Activated T-cell treated with anti-CD3 and anti-CD28 coated beads, Interleukin-2, amount 50 U/mL, for 4 hours (primary cell): ENCODE data around the gene PGLYRP2. TPM values are rescaled to one million over a fixed set of nuclear protein-coding genes. Genes with fewer than 3 reads are reported as not detected.
A peak's percentile ranks its signal among the peaks of the same experiment; 100 is the strongest.

Experiments
- ATAC-seq, 2 donors: fragments of 200-7000 bp; cut with Tn5 transposase; one replicate each; pipeline ENCODE4 v1.10.0; 2021
- DNase-seq: peaks from one replicate; pipeline ENCODE4 v3.0.0-alpha.2; 2020
- H3K27me3 Mint-ChIP-seq: one replicate; pipeline ENCODE4 v1.8.0; 2021; ENCODE audit warnings: low read depth, mixed read lengths
- H3K36me3 Mint-ChIP-seq: one replicate; pipeline ENCODE4 v1.8.0; 2022; ENCODE audit warnings: mixed read lengths; ENCODE audit not compliant: insufficient read depth
- H3K4me1 Mint-ChIP-seq: one replicate; pipeline ENCODE4 v1.8.0; 2021; ENCODE audit warnings: low read depth, mixed read lengths
- H3K4me3 Mint-ChIP-seq: one replicate; pipeline ENCODE4 v1.8.0; 2021; ENCODE audit warnings: mild to moderate bottlenecking, moderate library complexity, mixed read lengths
- H3K9me3 Mint-ChIP-seq: one replicate; pipeline ENCODE4 v1.8.0; 2021; ENCODE audit warnings: mixed read lengths
- total RNA-seq, 3 donors: library from RNA; stranded (reverse); gene quantifications; one replicate each; pipeline ENCODE4 v1.2.1, GENCODE V29; 2021

PGLYRP2 gene
- total RNA-seq, 3 donors from 2014 or later, result 0.08 TPM; not detected in 2

GRCh38 chr19:15453906-15454860 lies 25.1 kb downstream of the PGLYRP2 start:
- Mint-ChIP-seq H3K9me3 (no peaks in the 10 kb centered on the region), H3K4me3 (no peak overlapping the region), H3K27me3 (no peaks in the 10 kb centered on the region), H3K4me1 (peaks cover 14% of the 10 kb centered on the region), H3K36me3 (peaks cover 35% of the 10 kb centered on the region)
- ATAC-seq (no peak), DNase-seq (no peak)

DNA sequence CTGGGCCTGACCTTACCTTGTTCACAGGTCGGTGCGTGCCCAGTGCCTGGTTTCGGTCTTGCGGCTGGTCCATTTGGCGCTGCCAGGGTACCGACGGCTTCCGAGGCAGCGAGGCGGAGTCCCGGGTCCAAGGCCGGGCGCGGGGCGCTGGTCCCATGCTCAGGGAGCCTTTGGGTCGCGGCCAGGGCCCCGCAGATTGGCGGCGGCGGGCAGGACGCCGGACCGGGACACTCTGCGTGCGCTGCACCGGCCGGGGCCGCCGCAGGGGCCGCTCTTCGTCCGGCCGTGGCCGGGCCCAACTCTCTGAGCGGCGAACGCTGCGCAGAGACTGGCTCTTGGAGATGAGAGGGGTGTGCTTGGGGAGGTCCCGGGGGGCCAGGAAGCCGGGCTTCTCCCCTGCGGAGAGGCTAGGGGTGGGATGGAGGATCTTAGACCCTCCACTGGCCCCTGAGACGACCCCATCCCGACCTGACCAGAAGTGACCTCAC lies 26.2 kb downstream of the PGLYRP2 start:
- Mint-ChIP-seq H3K27me3 (no peaks in the 10 kb centered on the region), H3K4me3 (no peak overlapping the region), H3K9me3 (no peaks in the 10 kb centered on the region), H3K4me1 (peaks cover 20% of the 10 kb centered on the region), H3K36me3 (peaks cover 33% of the 10 kb centered on the region)
- no peak for ATAC-seq
- no peak for DNase-seq

DNA sequence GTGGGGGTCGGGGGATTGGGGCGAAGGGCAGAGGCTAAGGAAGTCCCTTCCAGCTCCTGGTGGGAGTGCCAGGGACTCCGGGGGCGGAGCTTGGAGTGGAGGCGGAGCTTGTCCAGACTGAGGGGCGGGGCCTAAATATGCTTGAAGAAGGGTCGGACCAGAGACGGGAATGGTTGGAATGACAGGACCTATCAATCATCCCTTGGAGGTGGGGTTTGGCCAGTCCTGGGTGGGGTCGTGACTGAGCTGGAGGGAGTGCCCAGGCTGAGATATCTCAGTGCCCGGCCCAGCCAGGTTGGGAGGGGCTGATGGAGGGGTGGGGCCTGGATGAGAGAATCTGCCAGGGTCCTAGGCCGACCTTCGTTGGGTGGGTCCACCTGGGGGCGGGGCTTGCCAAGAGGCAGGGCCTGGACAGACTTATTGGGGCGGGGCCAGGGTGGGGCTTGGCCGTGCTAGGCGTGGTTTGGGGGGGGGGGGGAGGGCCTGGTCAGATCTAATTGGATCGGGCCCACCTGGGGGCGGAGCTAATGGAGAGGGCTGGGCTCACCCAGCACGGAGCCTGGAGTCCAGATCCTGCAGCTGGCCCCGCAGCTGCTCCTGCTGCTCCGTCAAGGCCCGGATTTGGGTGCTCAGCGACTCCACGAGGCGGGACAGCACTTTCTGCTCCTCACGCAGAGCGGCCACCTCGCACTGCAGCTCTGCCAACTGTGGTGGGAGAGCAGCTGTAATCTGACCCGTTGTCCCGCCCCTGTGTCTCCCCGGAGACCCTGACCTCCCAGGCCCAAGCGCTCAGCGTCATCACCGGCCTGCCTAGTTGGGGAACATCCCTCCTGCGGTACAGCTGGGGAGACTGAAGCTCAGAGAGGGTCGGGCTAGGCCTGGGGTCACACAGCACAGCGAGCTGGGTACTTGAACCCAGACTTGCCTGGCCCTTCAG lies 26.9 kb downstream of the PGLYRP2 start:
- Mint-ChIP-seq H3K4me1 (peaks cover 20% of the 10 kb centered on the region), H3K27me3 (no peaks in the 10 kb centered on the region), H3K36me3 (peaks cover 28% of the 10 kb centered on the region), H3K9me3 (no peaks in the 10 kb centered on the region), H3K4me3 (no peak overlapping the region)
- no peak for DNase-seq
- no peak for ATAC-seq

DNA sequence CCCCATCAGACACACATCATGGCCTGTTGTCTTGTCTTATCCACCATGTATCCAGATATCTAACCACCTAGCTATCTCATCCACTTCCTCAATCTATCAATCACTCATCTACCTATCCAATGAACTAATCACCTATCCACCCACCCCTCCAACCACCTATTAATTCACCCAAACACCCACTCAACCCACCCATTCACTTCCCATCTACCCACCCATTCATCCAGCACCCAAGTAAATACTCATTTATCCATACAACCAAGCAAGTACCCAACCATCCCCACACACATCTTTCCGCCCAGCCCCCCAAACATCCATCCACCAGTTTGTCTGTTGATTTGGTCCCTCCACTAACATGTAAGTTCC lies 28.8 kb downstream of the PGLYRP2 start:
- ATAC-seq, result no peak
- H3K4me3 Mint-ChIP-seq, result peak overlapping the region; percentile 79
- H3K36me3 Mint-ChIP-seq, result peaks cover 28% of the 10 kb centered on the region
- H3K27me3 Mint-ChIP-seq, result no peaks in the 10 kb centered on the region
- peaks cover 20% of the 10 kb centered on the region for H3K4me1 Mint-ChIP-seq
- no peak for DNase-seq
- H3K9me3 Mint-ChIP-seq, result no peaks in the 10 kb centered on the region

GRCh38 chr19:15449620-15450527 lies 29.4 kb downstream of the PGLYRP2 start, which contains the start of gene WIZ:
Gene WIZ, minus strand, starts transcription at chr19:15449956. Its CDS starts 1,649 bp downstream, at chr19:15448307.
- Mint-ChIP-seq H3K27me3 (no peaks in the 10 kb centered on the region), H3K36me3 (peaks cover 23% of the 10 kb centered on the region), H3K4me3 (peak within 1 kb of the TSS; percentile 79), H3K4me1 (peaks cover 20% of the 10 kb centered on the region), H3K9me3 (no peaks in the 10 kb centered on the region)
- ATAC-seq (peak; percentile 80 to 85), DNase-seq (peak; percentile 80)

DNA sequence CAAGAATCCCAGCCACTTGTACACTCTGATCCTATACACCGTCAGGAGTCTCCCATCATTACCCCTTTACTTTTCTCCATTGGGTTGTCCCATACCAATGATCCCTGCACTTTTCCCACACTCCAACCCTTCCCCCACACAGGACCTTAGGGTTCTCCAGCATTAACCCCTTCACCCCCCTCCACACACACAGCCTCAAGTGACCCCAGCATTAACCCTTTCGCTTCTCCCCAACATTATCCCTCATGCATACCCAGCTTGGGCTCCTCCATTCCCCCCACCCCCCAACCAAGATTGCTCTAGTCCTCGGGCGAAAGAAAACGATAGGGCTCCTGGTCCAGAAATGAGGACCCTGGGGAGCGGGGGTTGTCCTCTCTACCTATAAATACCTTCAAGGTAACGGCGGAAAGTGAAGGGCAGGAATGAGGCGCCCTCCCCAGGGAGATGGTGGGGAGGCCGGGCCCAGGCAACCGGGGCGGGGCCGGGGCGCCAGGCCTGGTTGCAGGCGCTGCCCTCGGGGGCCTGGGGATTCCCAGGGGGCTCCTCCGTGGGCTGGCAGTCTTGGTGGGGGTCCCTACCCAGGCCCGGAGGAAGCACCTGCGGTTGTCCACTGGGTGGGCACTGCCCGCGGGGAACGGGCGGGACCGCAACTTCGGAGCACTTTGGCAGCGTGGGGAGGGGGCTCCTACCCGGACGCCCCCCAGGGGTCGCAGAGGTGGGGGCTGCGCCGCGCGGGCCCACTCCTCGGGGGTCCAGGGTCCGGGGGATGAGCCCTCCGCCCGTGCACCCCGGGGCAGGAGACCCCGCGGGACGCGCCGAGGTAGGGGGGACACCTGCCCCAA lies 30.3 kb downstream of the PGLYRP2 start:
- DNase-seq (no peak), ATAC-seq (no peak)
- H3K9me3 Mint-ChIP-seq, result no peaks in the 10 kb centered on the region
- H3K27me3 Mint-ChIP-seq, result no peaks in the 10 kb centered on the region
- peaks cover 15% of the 10 kb centered on the region for H3K36me3 Mint-ChIP-seq
- H3K4me1 Mint-ChIP-seq, result peaks cover 20% of the 10 kb centered on the region
- peak overlapping the region; percentile 42 for H3K4me3 Mint-ChIP-seq

DNA sequence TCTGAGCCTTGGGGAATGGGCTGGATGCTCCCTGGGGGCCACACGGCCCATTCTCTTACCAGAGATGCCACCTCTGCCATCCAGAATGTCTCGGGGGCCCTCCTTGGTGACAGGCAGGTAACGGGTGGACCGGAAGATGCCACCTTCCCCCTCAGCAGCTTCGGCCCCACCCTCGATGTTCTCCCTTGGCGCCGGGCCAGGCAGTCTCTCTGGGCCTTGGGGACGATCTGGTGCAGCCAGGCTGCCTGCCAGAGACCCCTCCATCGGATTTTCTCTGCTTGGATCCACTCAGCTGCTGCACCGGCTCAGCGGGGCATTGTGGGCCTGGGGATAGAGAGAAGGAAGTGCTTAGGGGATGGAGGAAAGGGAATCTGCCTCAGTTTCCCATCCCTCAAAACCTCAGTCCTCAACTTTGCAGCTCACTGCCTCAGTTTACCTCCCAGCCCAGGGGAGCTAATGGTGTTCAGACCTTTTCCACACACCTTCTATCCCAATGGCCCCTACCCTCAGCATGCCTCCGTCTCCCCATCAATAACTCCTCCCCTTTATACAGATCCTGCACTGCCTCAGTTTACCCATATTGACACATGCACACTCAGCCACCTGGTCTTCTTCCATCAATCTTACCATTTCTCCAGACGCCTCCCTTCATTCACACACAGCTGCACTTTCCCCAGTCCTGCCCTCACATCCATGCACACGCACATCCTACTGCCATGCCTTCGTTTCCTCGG lies 31.1 kb downstream of the PGLYRP2 start:
- DNase-seq (no peak), ATAC-seq (no peak)
- H3K36me3 Mint-ChIP-seq, result peaks cover 9% of the 10 kb centered on the region
- H3K9me3 Mint-ChIP-seq, result no peaks in the 10 kb centered on the region
- peak overlapping the region; percentile 42 for H3K4me3 Mint-ChIP-seq
- no peaks in the 10 kb centered on the region for H3K27me3 Mint-ChIP-seq
- H3K4me1 Mint-ChIP-seq, result peaks cover 17% of the 10 kb centered on the region

DNA sequence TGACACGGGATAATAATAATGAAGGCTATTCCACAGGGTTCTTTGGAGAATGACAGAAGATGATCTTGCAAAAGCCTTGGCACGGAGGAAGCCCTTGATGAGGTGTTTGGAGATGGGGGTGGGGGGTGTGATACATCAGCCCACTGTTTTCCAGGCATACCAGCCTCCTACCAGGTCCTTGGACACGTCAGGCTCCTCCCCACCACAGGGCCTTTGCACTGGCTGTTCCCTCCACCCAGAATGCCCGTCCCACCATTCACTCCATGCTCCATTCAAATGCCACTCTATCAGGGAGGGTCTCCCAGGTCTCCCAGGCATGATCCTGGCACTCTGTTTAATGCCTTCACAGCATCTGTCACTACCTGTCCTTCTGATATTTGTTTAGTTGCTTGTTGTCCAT lies 32.2 kb downstream of the PGLYRP2 start:
- ATAC-seq (no peak), DNase-seq (no peak)
- H3K4me3 Mint-ChIP-seq, result no peak overlapping the region
- H3K36me3 Mint-ChIP-seq, result peaks cover 6% of the 10 kb centered on the region
- no peaks in the 10 kb centered on the region for H3K9me3 Mint-ChIP-seq
- H3K4me1 Mint-ChIP-seq, result peaks cover 17% of the 10 kb centered on the region
- no peaks in the 10 kb centered on the region for H3K27me3 Mint-ChIP-seq

GRCh38 chr19:15445807-15446376 lies 33.4 kb downstream of the PGLYRP2 start:
- no peaks in the 10 kb centered on the region for H3K27me3 Mint-ChIP-seq
- H3K36me3 Mint-ChIP-seq, result no peaks in the 10 kb centered on the region
- peaks cover 13% of the 10 kb centered on the region for H3K4me1 Mint-ChIP-seq
- H3K4me3 Mint-ChIP-seq, result no peak overlapping the region
- ATAC-seq, result no peak
- no peak for DNase-seq
- H3K9me3 Mint-ChIP-seq, result no peaks in the 10 kb centered on the region

- H3K4me3 Mint-ChIP-seq, result no peak overlapping the region
- DNase-seq (no peak), ATAC-seq (no peak)
- no peaks in the 10 kb centered on the region for H3K36me3 Mint-ChIP-seq
- H3K4me1 Mint-ChIP-seq, result peaks cover 7% of the 10 kb centered on the region
- no peaks in the 10 kb centered on the region for H3K9me3 Mint-ChIP-seq
- H3K27me3 Mint-ChIP-seq, result no peaks in the 10 kb centered on the region
These were observed 34.1 kb downstream of the PGLYRP2 start for GRCh38 chr19:15445227-15445605.

DNA sequence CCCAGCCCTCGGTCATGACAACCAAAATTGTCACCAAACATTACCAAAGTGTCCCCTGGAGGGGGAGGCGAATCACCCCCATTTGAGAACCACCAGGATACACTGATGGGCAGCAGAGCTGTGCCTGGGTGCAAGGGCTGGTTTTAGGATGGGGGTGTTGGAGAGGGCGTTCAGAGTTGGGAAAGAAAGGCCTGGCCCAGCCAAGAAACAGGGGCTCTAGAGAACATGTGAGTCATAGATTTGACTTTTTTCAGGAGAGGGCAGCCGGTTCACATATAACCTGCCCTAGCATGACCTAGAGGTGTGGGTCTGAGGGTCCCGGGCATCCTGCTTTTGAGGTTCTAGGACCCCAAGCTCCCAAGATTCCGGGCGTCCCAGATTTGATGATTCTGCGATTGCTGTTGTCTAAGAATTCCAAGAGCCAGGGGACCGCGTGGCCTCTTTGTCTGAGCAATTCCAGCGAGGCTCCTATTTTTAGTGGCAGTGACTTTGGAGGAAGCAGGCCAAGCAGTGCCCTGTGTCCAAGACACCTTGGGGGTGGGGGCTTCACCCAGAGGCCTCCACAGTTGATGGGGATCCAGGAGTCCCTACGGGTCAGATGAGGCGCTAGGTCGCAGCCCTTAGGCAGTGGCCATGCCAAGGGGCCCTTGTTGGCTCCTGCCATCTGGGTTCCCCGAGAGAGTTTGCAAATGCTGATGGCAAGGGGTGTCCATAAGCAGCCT lies 34.6 kb downstream of the PGLYRP2 start:
- no peaks in the 10 kb centered on the region for H3K27me3 Mint-ChIP-seq

GRCh38 chr19:15443838-15444237 lies 35.5 kb downstream of the PGLYRP2 start:
- no peak for DNase-seq
- Mint-ChIP-seq H3K36me3 (no peaks in the 10 kb centered on the region), H3K27me3 (no peaks in the 10 kb centered on the region), H3K4me3 (no peak overlapping the region), H3K4me1 (peaks cover 5% of the 10 kb centered on the region), H3K9me3 (no peaks in the 10 kb centered on the region)
- ATAC-seq, result no peak

More for the DNA sequence above, 34.6 kb downstream of the PGLYRP2 start:
- peaks cover 6% of the 10 kb centered on the region for H3K4me1 Mint-ChIP-seq
- no peaks in the 10 kb centered on the region for H3K36me3 Mint-ChIP-seq
- no peaks in the 10 kb centered on the region for H3K9me3 Mint-ChIP-seq
- no peak for ATAC-seq
- H3K4me3 Mint-ChIP-seq, result no peak overlapping the region
- DNase-seq, result no peak
